ENCODE measurements around the gene TTC7B.

The TTC7B gene

DNA sequence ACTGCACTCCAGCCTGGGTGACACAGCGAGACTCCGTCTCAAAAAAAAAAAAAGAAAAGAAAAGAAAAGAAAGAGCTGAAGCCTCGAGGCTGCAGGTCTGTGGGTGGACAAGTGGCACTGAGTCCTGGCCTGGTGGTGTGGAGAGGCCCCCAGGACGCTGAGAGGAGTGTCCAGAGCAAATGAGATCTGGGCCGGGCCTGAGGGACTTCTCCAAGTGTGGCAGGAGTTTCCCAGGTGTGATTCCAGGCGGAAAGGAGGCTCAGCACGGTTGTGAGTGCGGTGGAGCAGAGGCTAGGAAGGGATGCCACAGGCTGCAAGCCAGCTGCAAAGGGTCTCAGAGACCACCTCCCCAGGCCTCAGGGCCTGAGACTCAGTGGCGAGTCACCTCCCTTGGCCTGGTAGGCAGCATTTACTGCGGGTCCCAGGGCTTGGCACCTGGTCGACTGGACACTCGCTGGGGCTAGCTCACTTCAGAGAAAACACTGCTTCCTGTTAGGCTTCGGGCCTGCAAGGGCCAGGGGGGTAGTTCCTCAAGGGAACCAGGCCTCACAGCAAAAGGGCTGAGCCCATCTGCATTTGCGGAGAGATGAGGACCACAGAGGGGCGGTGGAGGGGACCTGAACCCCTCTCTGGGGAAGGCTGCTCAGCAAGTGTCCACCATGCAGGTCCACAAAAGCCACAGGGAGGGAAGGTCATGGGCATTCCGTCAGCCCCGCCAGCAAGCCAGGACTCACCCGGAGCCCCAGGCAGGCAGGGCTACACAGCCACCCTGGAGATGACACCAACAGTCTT, 11.7 kb downstream of the TTC7B start:
- no peak for DNase-seq

DNA sequence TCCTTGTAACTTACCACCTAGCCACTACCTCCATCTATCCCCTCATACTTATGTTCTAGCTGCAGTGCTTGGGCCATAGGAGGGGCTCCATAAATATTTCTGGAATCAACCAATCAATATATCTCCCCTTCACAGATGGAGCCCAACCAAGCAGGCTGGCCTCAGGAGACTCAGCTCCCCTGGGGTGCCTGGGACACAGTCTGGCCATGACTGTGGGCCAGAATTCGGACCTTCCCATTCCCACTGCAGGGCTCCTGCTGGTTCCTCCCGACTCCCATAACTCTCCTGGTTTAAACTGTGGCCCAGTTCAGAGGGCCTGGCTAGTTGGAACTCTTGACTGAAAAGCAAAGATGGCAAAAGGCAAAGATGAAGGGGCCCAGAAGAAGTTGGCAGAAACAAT, 13.0 kb downstream of the TTC7B start:
- no peak for DNase-seq

DNA sequence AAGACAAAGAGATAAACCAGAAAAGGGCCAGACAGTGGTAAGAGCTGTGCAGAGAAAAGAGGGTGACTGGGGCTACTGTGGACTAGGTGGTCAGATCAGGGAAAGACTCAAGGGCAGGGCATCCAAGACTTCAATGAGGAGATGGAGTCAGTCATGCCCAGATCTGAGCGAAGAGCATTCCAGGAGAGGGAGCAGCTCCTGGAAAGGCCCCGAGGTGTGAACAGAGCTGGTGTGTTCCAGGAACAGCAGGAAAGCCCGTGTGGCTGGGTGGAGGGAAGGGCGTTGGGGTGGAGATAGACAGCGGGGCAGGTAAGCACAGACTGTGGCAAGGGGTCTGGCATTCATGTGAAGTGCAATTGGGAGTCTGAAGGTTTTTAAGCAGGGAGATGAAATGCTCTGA, 16.8 kb downstream of the TTC7B start:
- DNase-seq = no peak

DNA sequence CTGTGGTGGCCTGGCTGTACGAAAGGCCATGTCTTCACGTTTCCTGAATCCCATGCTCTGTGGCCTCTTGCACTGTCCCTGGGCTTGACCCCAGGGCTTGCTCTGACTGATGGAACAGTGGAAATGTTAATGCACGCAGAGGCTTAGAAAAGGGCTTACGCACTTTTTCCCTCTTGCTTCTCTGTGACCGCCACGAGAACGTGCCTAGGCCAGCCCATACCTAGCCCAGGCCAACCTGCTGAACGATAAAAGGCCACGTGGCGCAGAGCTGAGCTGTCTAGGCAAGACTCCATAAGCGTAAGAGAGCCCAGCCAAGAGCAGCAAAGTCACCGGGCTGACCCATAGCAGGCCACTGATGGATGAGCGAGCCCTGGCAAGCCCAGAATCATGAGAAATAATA, 18.3 kb downstream of the TTC7B start:
- DNase-seq = no peak

DNA sequence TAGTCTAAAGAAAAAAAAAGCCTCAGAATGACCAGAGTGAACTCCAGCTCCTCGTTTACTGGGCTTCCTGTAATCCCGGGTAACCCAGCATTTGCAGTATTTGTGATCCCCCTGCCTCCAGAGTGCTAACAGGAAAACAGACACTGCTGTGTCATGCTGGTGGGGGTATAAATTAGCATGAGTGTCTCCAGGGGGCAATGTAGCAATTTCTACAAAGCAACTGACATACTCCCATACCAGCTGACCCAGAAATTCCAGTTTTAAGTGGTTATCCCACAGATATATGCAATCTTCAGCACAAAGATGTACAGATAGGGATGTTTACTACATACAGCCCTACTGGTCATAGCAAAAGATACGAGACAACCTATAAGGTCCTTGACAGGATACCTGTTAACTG, 18.8 kb downstream of the TTC7B start:
- DNase-seq = no peak

DNA sequence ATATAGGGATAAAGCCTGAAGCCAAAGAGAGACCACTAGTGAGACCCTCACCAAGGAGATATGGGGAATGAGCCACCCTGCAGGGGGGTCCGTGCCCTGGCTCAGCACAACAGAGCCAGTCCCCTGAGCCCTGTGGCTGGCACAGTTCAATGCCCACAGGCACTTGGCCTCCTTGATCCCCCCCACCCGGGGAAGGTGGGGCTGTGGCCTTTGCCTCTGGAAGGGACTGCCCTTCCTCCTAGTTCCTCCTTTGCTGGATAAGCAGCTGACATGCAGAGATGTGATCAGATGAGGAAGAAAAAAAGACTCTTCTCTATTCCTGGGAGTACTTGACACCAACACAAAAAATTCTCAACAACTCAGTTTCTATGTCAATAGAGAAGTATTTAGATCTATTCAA, 19.9 kb downstream of the TTC7B start:
- no peak for DNase-seq

DNA sequence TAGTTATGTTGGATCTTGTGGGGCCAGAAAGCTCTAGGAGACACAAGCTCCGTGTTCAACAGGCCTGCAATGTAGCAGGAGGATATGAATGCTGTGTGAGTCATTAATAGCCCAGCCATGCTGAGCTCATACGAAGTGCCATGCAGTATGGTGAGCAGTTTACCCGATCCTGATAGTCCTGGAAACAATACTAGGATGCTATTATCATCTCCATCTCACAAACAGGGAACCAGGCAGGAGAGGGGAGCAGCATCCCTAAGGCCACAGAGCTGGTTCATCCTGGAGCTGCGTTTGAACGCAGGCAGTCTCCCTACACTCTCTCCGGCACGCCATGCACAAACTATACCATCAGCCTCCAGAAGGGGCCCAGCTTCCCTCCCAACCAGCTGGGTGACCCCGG, 20.5 kb downstream of the TTC7B start:
- DNase-seq = no peak

DNA sequence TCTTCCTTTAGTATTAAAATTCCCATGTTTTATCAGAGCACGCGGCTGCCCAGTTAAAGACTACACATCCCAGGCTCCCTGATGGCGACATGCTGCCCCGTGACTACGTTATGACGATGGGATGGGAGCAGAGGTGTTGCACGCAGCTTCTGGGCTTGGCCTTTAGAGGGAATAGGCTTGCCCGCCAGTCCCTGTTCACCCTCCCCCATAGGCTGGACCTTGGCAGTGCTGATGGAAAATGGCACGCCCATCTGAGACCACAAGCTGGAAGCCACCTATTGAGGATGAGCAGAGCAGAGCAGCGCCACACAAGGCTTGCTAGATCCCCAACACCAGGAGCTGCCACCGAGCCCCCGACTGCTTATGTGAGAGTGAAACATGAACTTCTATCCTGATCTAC, 24.7 kb downstream of the TTC7B start:
- DNase-seq = no peak

DNA sequence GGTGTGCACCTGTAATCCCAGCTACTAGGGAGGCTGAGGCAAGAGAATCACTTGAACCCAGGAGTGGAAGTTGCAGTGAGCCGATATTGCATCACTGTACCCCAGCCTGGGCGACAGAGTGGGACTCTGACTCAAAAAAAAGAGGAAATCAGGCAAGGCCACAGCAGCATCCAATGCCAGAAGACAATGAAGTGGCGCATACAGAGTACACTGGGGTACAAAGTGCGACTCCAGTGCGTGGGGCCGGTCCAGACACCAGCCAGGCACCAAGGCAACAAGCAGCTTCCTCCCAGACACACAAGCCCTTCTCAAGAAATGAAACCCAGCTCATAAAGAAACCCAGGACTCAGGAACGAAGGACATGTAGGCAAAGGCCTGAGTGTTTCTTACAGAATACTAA, 28.2 kb downstream of the TTC7B start:
- no peak for DNase-seq

DNA sequence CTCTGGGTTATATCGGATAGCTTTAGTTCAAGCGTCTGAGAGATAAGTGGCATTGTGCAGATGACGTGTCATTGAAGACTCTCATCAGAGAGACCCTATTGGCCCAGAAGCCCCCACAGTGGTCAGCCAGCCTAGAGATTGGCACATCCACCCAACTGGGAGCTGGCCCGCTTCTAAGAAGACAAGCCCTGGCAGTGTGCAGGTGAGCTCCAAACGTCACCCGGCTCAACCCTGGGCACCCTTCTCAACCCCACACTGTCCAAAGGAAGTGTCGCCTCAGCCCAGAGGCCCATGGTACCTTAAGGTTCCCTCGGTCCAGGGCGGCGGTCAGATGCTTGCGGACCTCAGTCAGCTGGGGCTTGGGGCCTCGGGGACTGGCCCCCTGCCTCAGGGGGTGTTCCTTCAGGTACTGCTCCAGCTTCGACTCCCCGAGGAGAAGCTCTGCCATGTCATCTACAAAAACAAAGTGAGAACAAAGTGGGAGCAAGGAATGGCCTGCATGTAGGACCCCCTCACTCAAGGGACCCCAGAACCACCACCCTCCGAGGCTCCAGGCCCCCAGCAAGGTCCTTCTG, 30.3 kb downstream of the TTC7B start:
- no peak for DNase-seq

DNA sequence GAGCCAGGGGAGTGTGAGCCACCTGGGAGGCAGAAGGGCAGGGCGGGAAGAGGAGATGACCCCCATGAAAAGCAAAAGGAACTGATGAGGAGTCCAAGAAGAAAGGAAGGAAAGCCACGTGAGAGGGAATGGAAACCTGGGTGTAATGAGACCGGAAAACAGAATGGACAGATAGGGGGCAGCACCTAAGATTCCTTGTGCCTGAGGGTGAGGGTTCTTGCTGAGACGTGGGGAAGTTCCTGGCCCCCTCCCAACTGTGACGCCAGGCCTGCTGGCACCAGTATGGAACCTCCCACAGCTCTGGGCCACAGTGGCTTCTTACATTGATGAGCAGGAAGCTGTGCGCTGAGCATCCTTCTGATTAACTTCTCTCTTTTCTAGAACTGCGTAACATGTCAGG, 30.8 kb downstream of the TTC7B start:
- no peak for DNase-seq

DNA sequence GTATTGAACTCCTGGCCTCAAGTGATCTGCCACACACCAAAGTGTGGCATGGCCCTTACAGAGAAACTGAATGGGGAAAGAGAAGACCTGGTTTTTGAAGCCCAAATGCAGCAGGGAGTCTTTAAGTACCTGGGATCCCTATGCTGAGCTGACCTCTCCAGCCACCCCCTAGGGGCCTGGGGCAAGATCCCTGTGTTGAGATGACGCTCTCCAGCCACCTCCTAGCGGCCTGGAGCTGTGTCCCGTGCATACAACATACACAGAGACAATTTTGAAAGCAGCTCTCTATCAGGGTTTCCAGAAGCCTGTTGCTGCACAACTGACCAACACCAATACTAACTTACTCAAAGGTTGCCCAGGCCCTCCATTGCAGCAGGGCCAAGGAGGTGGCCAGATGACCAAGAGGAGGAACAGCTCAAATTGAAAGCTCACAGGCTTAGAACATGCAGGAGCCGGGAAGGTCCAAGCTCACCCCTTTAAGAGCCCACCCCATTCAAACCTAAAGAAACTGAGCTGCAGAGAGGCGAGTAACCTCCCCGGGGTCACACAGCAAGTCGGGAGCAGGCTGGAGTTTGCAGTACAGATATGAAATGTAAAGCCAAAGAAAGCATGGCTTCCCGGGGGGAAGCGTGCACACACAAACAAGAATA, 31.5 kb downstream of the TTC7B start:
- no peak for DNase-seq

DNA sequence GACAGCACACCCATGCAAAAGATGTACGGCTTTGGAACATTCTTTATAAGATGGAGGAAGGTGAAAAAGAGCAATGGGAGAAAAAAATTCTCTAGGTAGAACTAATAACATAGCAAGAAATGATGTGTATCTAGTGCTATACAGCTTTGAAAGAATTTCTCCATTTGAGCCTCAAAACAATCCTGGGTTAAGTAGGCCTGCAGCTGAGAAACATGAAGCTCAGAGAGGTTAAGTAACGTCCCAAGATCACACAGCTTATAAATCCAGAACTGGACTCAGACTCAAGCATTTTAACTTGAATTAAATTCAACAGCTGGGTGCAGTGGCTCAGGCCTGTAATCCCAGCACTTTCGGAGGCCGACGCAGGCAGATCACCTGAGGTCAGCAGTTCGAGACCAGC, 32.9 kb downstream of the TTC7B start:
- no peak for DNase-seq

DNA sequence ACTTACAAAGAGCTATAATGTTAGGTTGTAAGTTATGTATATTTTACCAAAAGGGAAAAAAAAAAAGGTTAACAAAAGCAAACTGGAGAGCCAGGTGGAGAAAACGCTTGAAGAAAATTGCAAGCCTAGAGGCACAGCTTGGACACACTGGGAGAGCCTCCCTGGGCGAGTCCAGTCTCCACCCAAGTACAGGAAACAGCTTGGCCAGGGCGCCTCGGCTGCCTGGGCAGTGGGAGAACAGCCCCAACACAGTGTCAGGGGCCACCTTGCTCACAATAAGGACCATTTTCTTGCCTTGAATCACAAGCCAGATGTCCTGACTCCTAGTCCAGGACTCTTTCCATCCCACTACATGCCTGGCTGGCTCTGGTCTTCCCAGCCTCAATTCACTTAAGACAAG, 33.3 kb downstream of the TTC7B start:
- DNase-seq = no peak

DNA sequence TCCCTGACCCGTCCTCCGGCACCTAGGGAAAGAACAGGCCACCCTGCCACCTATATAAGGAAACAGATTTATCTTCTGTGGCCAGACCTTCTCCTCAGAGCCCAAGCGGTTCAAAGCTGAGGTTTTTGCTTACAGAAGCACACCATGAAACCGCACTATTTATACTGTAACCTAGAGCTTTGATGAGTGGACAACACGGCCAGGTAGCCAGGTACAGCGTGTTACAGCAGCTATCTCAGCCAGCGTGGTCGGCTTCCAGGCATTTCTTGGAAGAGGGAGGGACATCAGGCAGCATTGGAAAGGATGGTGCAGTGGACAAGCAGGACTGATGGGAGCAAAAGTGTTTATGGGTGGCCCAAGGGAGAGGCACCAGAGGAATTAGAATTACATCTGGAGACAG, 34.4 kb downstream of the TTC7B start:
- no peak for DNase-seq

DNA sequence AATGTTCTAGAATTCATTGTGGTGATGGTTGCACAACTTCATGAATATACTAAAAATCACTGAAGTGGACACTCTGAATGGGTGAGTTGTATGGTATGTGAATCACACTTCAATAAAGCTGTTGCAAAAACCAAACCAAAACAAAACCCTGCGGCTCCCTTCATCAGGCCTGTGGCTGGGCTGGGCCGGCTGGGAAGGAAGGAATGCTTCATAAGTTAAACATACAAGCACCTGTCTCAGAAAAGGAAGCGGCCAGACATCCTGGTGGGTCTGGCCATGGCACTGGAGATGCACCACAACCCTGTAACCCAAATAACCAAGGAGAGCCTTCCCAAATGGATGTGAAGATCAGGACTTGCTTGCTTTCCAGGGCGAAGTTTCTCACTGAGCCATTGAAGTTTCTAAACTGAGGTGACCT, 34.9 kb downstream of the TTC7B start:
- DNase-seq = no peak

DNA sequence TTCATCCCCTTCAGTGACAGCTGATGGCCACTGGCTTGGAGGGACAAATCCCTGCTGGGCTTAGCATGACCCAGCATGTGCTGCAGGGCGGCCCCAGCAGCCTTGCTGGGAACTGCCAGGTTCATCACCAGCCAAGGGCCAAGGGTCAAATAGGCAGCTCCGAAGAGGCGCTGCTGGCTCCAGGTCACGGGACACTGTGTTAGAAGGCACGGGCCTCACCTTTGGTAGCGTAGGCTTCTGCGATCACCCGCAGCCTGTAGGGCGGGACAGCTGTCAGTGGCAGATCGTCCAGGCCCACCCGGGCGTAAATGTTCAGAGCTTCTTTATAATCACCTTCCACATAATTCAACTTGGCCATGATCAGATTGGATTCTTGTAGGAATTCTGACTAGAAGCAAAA, 35.7 kb downstream of the TTC7B start:
- no peak for DNase-seq

DNA sequence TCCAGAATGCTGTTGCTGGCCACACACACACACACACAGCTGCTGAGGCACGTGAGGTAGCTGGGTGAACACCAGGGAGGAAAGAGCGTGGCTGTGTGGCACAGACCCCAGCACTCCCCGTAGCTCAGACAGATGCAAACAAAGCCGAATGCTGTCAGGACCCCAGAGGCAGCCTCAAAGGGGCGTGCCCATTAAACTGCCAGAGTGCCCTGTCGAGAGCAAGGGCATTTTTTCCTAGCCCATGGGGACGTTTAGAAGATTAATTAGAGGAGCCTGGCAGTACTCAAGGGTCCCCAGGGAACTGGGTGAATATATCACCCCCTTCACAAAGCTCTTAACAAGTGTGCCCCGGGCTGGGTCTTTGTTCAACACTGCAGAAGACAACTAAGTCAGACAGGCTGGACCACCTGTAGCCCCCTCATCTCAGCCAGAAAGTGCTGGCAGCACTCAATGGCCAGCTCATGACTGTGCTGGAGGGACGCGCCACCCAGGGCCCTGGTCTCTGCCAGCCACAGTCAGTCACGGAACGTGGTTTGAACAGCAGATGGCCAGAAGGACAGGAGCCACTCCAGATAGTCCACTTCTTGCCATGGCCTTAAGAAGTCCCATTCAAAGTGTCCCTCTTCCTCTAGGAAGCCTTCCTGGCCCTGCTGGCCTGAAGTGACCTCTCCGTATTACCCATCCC, 37.5 kb downstream of the TTC7B start:
- DNase-seq = no peak

DNA sequence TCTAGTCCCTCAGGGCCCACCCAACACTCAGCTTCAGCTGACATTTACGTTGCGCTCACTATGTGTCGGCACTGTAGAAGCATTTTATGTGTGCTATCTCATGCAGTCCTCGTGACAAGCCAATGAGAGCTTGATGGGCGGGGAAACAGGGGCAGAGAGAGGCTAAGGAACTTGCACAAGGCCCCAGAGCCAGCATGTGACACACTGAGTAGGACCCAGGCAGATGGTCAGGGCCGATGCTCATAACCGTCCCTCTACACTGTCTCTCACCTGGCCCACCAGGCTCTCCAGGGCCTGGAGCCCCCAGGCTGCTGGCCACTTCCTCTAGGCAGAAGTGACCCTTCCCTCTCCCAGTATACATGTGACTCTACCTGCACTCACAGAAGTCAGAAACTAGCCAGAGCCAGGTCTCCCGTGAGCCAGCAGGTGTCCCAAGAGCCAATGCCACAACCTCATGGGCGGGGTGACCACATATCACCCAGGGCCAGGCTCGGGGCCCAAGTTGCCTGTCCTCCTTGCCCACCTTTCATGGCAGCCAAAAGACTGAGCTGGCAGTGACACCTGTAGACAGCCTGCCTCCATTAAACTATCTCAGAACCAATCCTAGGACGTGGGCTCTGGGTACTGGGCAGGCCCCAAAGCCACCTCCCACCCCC, 38.3 kb downstream of the TTC7B start:
- no peak for DNase-seq

DNA sequence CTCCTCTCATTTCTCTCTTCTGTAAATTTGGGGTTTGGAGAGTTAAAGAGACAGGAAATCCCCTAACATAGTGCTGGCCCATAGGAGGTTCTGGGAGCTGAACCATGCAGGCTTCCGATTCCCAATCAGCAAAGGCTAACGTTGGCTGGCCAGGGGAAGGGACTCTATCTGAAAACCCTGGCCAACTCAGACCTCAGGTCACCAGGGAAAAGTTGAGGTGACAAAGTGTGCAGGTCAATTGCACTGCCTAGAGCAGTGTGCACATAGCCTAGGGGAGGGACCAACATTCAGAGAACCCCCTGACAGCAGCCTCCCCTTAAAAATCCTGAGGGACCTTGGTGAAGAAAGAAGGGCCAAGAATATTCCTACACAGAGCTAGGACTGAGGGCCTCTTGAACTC, 38.9 kb downstream of the TTC7B start:
- no peak for DNase-seq

DNA sequence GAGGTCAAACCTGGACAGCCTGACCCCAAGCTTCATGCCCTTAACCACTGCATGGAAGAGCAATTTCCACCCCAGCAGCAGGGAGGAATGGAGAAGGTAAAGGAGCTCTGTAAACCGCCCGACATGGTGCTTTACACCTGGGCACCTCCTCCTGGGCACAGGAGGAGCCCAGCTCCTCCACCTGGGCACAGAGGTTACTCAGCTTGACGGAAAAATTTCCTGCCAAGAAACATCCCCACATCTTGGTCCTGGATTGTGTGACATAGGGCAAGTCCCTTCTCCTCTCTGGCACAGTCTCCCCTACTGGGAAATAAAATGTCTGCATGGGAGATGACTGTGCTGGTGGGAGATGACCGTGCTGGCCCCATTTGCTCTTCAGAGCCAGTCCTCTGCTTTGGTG, 40.8 kb downstream of the TTC7B start:
- no peak for DNase-seq

DNA sequence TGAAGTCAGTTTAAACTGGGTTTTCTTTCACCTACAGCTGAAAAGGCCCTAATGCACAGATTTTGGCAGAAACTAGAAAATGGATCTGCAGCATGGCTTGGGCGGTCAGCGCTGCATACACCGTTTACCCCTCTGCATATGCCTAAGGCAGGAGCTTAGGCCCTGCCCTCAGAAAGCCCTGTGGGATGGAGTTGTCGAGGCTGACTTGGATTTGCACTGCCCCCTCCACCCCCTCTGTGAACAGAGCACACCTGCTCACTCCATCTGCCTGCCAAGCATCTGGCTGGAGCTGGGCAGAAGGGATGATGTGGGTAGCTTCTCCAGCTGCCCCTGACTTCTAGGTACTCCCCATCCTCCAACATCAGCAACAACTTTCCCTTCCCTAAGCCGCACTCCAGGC, 41.9 kb downstream of the TTC7B start:
- DNase-seq = no peak

DNA sequence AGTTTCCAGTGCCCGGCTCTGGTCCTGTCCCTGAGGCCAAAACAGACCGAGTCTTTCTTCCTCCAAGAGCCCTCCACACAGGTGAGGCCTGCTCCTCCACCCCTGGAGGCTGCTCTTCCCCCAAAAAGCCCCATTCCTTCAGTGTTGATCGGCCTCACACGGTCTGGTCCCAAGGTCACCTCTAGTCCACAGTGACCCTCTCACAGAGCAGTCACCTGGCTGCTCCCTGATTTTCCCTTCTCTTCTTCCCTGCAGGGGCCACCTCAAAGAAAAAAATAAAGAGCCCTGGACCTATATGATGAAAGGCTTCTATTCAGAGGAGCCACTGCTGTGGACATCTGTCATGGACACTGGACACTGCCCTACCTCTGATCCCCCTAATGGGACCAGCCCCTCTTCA, 42.5 kb downstream of the TTC7B start:
- DNase-seq = no peak

DNA sequence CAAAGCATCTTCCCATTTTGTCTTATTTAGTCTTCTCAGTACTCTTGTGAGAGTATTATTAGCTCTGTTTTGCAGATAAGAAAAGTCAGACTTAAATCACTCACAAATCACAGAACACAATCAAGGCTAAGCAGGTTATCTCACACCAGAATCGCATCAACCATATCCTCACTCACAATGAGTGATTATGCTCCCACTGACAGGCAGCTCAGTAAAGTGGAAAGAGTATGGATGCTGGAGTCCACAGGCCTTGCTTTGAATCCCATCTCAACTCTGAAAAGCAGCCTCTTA, 43.1 kb downstream of the TTC7B start:
- no peak for DNase-seq
